HG02981 (cell line): ENCODE results near the gene MYO1E.
"Not testable (repeated sequence)": the region's sequence is repeated elsewhere in the genome, so short reads cannot be mapped to it uniquely, and the experiment has no call there.

Source experiments
- ATAC-seq: cut with Tn5 transposase; IDR thresholded peaks from one replicate; pipeline ENCODE4 v1.9.1; 2021; ENCODE audit warnings: mild to moderate bottlenecking, moderate library complexity; ENCODE audit not compliant: unreplicated experiment

Gene MYO1E

GRCh38 chr15:59174151-59174834, 198.4 kb downstream of the MYO1E start:
- no peak for ATAC-seq

- no peak for ATAC-seq
These were observed 199.5 kb downstream of the MYO1E start for GRCh38 chr15:59173194-59173593.

- ATAC-seq = no peak
These were observed 200.3 kb downstream of the MYO1E start for GRCh38 chr15:59172289-59172901.

GRCh38 chr15:59171067-59171397, 201.6 kb downstream of the MYO1E start:
- ATAC-seq = no peak

- ATAC-seq = no peak
These were observed 202.2 kb downstream of the MYO1E start for GRCh38 chr15:59170295-59171066.

- ATAC-seq = no peak
These were observed 203.4 kb downstream of the MYO1E start for GRCh38 chr15:59169251-59169708.

GRCh38 chr15:59168536-59168935, 204.1 kb downstream of the MYO1E start:
- ATAC-seq = no peak

GRCh38 chr15:59166601-59167265, 205.9 kb downstream of the MYO1E start:
- ATAC-seq = no peak

GRCh38 chr15:59166166-59166565, 206.5 kb downstream of the MYO1E start:
- ATAC-seq = no peak

GRCh38 chr15:59165726-59166125, 206.9 kb downstream of the MYO1E start:
- no peak for ATAC-seq

GRCh38 chr15:59162080-59162479, 210.6 kb downstream of the MYO1E start:
- not testable (repeated sequence) for ATAC-seq

- no peak for ATAC-seq
These were observed 211.6 kb downstream of the MYO1E start for GRCh38 chr15:59160880-59161593.

GRCh38 chr15:59159210-59159609, 213.5 kb downstream of the MYO1E start:
- no peak for ATAC-seq

- ATAC-seq = no peak
These were observed 214.0 kb downstream of the MYO1E start for GRCh38 chr15:59158701-59159034.

GRCh38 chr15:59157840-59158700, 214.6 kb downstream of the MYO1E start:
- ATAC-seq = no peak

GRCh38 chr15:59157396-59157795, 215.3 kb downstream of the MYO1E start:
- ATAC-seq = no peak

GRCh38 chr15:59155431-59155830, 217.2 kb downstream of the MYO1E start:
- no peak for ATAC-seq

- no peak for ATAC-seq
These were observed 218.4 kb downstream of the MYO1E start for GRCh38 chr15:59154243-59154642.

GRCh38 chr15:59153466-59153865, 219.2 kb downstream of the MYO1E start:
- no peak for ATAC-seq
